DMS114 treated with DMSO at 0.1 percent for 48 hours (cell line): Measurements from ENCODE around the gene ZC3HAV1L.
"Not testable (repeated sequence)": the region's sequence is repeated elsewhere in the genome, so short reads cannot be mapped to it uniquely, and the experiment has no call there.

Experiments
- DNase-seq: peaks from one replicate; lab custom pipeline; 2025; ENCODE audit not compliant: unreplicated experiment; lab: John Stamatoyannopoulos, UW

ZC3HAV1L gene

DNA sequence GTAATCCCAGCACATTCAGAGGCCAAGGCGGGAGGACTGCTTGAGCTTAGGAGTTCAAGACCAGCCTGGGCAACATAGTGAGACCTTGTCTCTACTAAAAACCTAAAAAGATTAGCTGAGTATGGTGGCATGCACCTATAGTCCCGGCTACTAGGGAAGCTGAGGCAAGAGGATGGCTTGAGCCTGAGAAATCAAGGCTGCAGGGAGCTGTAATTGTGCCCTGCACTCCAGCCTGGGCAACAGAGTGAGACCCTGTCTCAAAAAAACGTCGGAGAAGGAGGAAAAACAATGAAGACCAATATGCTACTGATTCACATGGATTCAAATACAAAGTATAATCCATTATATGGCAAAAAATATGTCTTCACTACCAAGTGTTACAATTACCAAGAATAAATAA lies 13.6 kb downstream of the ZC3HAV1L start:
- no peak for DNase-seq

GRCh38 chr7:139018910-139019309 lies 16.9 kb downstream of the ZC3HAV1L start:
- DNase-seq: no peak

DNA sequence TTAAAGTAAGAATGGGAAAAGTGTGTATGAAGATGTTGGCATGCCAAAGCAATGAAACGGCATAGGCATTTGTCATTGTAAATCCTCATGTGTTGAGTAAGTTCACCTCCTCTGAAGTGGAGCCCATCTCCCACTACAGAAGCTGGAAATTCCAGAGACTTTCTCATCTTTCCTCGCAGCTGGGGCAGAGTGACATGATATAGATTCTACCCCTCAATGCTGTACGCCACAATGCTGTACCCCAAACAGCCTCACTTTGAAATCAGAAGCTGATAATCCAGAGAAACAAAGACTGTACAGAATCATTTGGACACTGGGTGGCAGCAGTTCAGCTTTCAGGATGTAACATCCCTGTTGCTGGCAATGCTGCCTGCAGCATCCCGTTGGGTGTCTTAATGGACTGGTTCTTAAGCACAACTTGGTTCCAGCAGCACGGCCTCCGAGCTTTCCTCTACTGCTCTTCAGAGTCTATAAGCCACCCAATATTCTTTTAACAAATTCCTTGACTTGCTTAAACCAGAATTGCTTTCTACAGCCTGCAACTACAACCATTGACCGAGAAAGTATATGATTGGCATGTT lies 18.8 kb downstream of the ZC3HAV1L start:
- peak; percentile 63 for DNase-seq

- no peak for DNase-seq
These were observed 24.5 kb downstream of the ZC3HAV1L start for GRCh38 chr7:139011373-139011772.

GRCh38 chr7:139004321-139005090 lies 31.3 kb downstream of the ZC3HAV1L start:
- DNase-seq: no peak

GRCh38 chr7:138999414-138999813 lies 36.4 kb downstream of the ZC3HAV1L start:
- DNase-seq: no peak

- no peak for DNase-seq
These were observed 43.8 kb downstream of the ZC3HAV1L start for GRCh38 chr7:138992052-138992531.

DNA sequence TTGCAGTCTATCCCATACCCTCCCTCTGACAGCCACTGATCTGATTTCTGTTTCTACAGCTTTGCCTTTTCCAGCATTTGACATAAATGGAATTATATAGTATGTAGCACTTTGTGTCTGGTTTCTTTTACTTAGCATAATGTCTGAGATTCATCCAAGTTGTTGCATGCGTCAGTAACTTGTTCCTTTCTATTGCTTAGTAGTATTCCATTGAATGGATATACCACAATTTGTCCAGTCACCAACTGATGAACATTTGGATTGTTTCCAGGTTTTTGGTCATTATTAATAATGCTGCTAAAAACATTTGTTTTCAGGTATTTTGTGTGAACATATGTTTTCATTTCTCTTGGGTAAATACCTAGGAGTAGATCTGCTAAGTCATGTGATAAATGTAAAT lies 48.2 kb downstream of the ZC3HAV1L start:
- no peak for DNase-seq

DNA sequence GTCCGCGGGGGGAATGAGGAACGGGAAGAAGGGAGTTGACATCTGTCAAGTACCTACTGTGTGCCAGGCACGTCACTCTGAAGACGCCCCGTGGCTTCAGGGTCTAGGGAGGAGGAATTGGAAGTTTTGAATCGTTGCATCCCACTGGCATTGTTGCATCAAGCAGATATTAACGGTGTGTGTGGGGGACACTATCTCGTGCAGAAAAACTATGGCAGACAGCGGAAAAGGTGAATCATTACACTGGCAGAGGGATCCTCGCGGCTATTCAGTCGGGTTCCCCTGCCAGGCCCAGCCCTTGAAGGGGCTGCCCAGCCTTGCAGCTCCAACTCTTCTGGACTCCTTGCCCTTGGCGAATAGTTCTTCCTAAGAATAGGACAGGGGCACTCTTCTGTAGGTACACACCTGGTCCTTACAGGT lies 53.6 kb downstream of the ZC3HAV1L start:
- no peak for DNase-seq

GRCh38 chr7:138981332-138982203 lies 54.3 kb downstream of the ZC3HAV1L start, which contains the start of gene KIAA1549:
KIAA1549 (minus strand) TSS chr7:138981389; CDS start chr7:138981269, 120 bp downstream.
- peak; percentile 13 for DNase-seq

GRCh38 chr7:138980563-138981291 lies 55.1 kb downstream of the ZC3HAV1L start:
- DNase-seq: no peak

- no peak for DNase-seq
These were observed 55.8 kb downstream of the ZC3HAV1L start for GRCh38 chr7:138979988-138980562.

- peak; percentile 60 for DNase-seq
These were observed 56.4 kb downstream of the ZC3HAV1L start for GRCh38 chr7:138979226-138979979.

- no peak for DNase-seq
These were observed 57.2 kb downstream of the ZC3HAV1L start for GRCh38 chr7:138978541-138979184.

GRCh38 chr7:138976161-138976560 lies 59.7 kb downstream of the ZC3HAV1L start:
- DNase-seq: not testable (repeated sequence)
